Sigmoid colon (tissue), 7 donors: ENCODE data around the gene FAM234A. TPM values are rescaled to one million over a fixed set of nuclear protein-coding genes. Genes with fewer than 3 reads are reported as not detected.

Experiments used
- DNase-seq: peaks from one replicate; pipeline ENCODE4 v3.0.0-alpha.2; 2019
- H3K27ac ChIP-seq, 4 donors: fragments of 200-600 bp; sonication (generic); one replicate each; pipeline ENCODE4 v1.5.1; 2016 to 2019; ENCODE audit warnings: mild to moderate bottlenecking in 1 of 4
- H3K27me3 ChIP-seq, 3 donors: fragments of 200-600 bp; sonication (generic); one replicate each; pipeline ENCODE4 v1.5.1; 2019; ENCODE audit warnings: mild to moderate bottlenecking in 1 of 3
- H3K36me3 ChIP-seq, 4 donors: fragments of 200-600 bp; sonication (generic); one replicate each; pipeline ENCODE4 v1.5.1; 2016 to 2019
- H3K4me1 ChIP-seq, 4 donors: fragments of 200-600 bp; sonication (generic); one replicate each; pipeline ENCODE4 v1.5.1; 2017 to 2019
- H3K4me3 ChIP-seq, 4 donors: fragments of 200-600 bp; sonication (generic); one replicate each; pipeline ENCODE4 v1.5.1; 2017 to 2019; ENCODE audit warnings: mild to moderate bottlenecking in 2 of 4, moderate library complexity in 1 of 4
- H3K9me3 ChIP-seq, 4 donors: fragments of 200-600 bp in 3 of 4; sonication (generic) in 3 of 4; one replicate each; pipeline versions ENCODE4 v1.5.1 to v1.6.1; 2013 to 2019
- CTCF ChIP-seq, 4 experiments: fragments of 450-650 bp in 3 of 4; fragments of 200-600 bp in 1 of 4; IDR thresholded peaks; one replicate each; pipeline ENCODE4 v1.5.1; 2016 to 2019; ENCODE audit warnings: antibody characterized with exemption in 4 of 4, mild to moderate bottlenecking in 3 of 4, moderate library complexity in 2 of 4
- EP300 ChIP-seq, 4 donors: sonication (generic); formaldehyde crosslinking; IDR thresholded peaks; one replicate each; pipeline ENCODE4 v1.6.1; 2017; ENCODE audit warnings: antibody characterized with exemption in 4 of 4
- POLR2A ChIP-seq, 2 donors: fragments of 450-650 bp; IDR thresholded peaks; one replicate each; pipeline ENCODE4 v1.6.1; 2016; ENCODE audit warnings: antibody characterized with exemption in 2 of 2, mild to moderate bottlenecking in 2 of 2, moderate library complexity in 2 of 2
- POLR2AphosphoS5 ChIP-seq, 4 donors: sonication (generic); formaldehyde crosslinking; IDR thresholded peaks; one replicate each; pipeline ENCODE4 v1.6.1; 2017; ENCODE audit warnings: antibody characterized with exemption in 4 of 4
- WGBS, 2 donors: extraction: QIAGEN DNeasy Blood & Tissue Kit; methylation state at CpG; one replicate each; pipeline ENCODE4 v1.1.7; 2013; 5-methylcytosine and 5-hydroxymethylcytosine counted together
- intact Hi-C: fragments of 100-400 bp; cut with DNase I; formaldehyde crosslinking; loops from one replicate; pipeline ENCODE4 v1.15.1; 2023
- polyA plus RNA-seq, 3 donors: library from polyadenylated mRNA; stranded (reverse); fragments of 200-250 nt; gene quantifications; one replicate each; pipeline ENCODE4 v1.2.3, GENCODE V29; 2013
- total RNA-seq, 4 donors: library from RNA; depleted of rRNA; stranded (reverse); fragments of >200 nt; gene quantifications; one replicate each; pipeline ENCODE4 v1.1.0, GENCODE V29; 2016
- donor health status: healthy with polysubstance abuse.
- donor health status: Bipolar disorder and iron deficiency.
- donor health status: healthy.

Gene FAM234A
- total and polyA plus RNA-seq, 7 donors = 12.6 to 82.5 (median 47.1) TPM

- no peak overlapping the region for H3K4me3 ChIP-seq
- H3K27ac ChIP-seq = no peak overlapping the region
- no peak for TF ChIP-seq CTCF (IDR thresholded peaks at IDR 0.05)
- intact Hi-C loops = no loop called here
- H3K27me3 ChIP-seq = no peaks in the 10 kb centered on the region
- no peaks in the 10 kb centered on the region for H3K9me3 ChIP-seq
- H3K4me1 ChIP-seq = no peaks in the 10 kb centered on the region
- WGBS, 2 donors = 94 to 98% methylated on average over 19 of the region's 19 CpGs
- peaks cover 40 to 84% (median 48%) of the 10 kb centered on the region in 4 donors for H3K36me3 ChIP-seq
- no peak for DNase-seq
These were observed 25.7 kb downstream of the FAM234A start for GRCh38 chr16:260326-260725.

- Histone ChIP-seq H3K9me3 (no peaks in the 10 kb centered on the region), H3K27me3 (no peaks in the 10 kb centered on the region), H3K27ac (no peak overlapping the region), H3K4me1 (no peaks in the 10 kb centered on the region), H3K36me3 (peaks cover 40 to 76% (median 47%) of the 10 kb centered on the region in 4 donors), H3K4me3 (no peak overlapping the region)
- 89 to 91% methylated on average over 28 of the region's 28 CpGs for WGBS, 2 donors
- intact Hi-C loops = no loop called here
- DNase-seq = no peak
- no peak for TF ChIP-seq POLR2A (IDR thresholded peaks at IDR 0.05)
- no peak for TF ChIP-seq EP300 (IDR thresholded peaks at IDR 0.05)
- TF ChIP-seq POLR2AphosphoS5 (IDR thresholded peaks at IDR 0.05) = no peak
- TF ChIP-seq CTCF (IDR thresholded peaks at IDR 0.05) = no peak
These were observed 26.5 kb downstream of the FAM234A start for GRCh38 chr16:261031-261691.

- no peak for DNase-seq
- intact Hi-C loops = no loop called here
- H3K36me3 ChIP-seq = peaks cover 40 to 68% (median 47%) of the 10 kb centered on the region in 4 donors
- 95% methylated on average over 29 of the region's 29 CpGs for WGBS, 2 donors
- no peaks in the 10 kb centered on the region for H3K27me3 ChIP-seq
- TF ChIP-seq POLR2A (IDR thresholded peaks at IDR 0.05) (no peak), CTCF (IDR thresholded peaks at IDR 0.05) (no peak)
- H3K27ac ChIP-seq = no peak overlapping the region
- H3K4me3 ChIP-seq = no peak overlapping the region
- no peaks in the 10 kb centered on the region for H3K4me1 ChIP-seq
- H3K9me3 ChIP-seq = no peaks in the 10 kb centered on the region
These were observed 27.6 kb downstream of the FAM234A start for GRCh38 chr16:262121-262745.

GRCh38 chr16:263182-263774 lies 28.7 kb downstream of the FAM234A start:
- no peak overlapping the region for H3K27ac ChIP-seq
- no peak for TF ChIP-seq POLR2A (IDR thresholded peaks at IDR 0.05)
- TF ChIP-seq POLR2AphosphoS5 (IDR thresholded peaks at IDR 0.05) = no peak
- H3K9me3 ChIP-seq = no peaks in the 10 kb centered on the region
- WGBS, 2 donors = 94 to 97% methylated on average over 35 of the region's 35 CpGs
- no peak for DNase-seq
- intact Hi-C loops = no loop called here
- no peaks in the 10 kb centered on the region for H3K4me1 ChIP-seq
- no peaks in the 10 kb centered on the region for H3K27me3 ChIP-seq
- H3K4me3 ChIP-seq = no peak overlapping the region
- peaks cover 40 to 68% (median 47%) of the 10 kb centered on the region in 4 donors for H3K36me3 ChIP-seq

- Histone ChIP-seq H3K27me3 (no peaks in the 10 kb centered on the region), H3K9me3 (no peaks in the 10 kb centered on the region), H3K4me1 (no peaks in the 10 kb centered on the region), H3K27ac (no peak overlapping the region), H3K4me3 (no peak overlapping the region), H3K36me3 (peaks cover 40 to 63% (median 47%) of the 10 kb centered on the region in 4 donors)
- WGBS, 2 donors = 92 to 94% methylated on average over 17 of the region's 17 CpGs
- no peak for DNase-seq
- TF ChIP-seq EP300 (IDR thresholded peaks at IDR 0.05) (no peak), POLR2A (IDR thresholded peaks at IDR 0.05) (no peak)
- intact Hi-C loops = no loop called here
These were observed 29.3 kb downstream of the FAM234A start for GRCh38 chr16:263944-264343.
